ENCODE data around the gene SLC35G3. TPM values are rescaled to one million over a fixed set of nuclear protein-coding genes. Genes with fewer than 3 reads are reported as not detected.

Gene SLC35G3
- total RNA-seq, 1 experiment from 2014 or later, result not detected

- intact Hi-C loops (cut with micrococcal nuclease; ENCODE audit: unreplicated experiment), result no loop called here
- Histone ChIP-seq H3K27ac (ENCODE audit: low read length) (no peak overlapping the region), H3K9me3 (ENCODE audit: control insufficient read depth, insufficient read depth, low read depth, low read length) (no peaks in the 10 kb centered on the region), H3K36me3 (ENCODE audit: control insufficient read depth, insufficient read depth, low read length) (no peaks in the 10 kb centered on the region), H3K4me1 (ENCODE audit: control insufficient read depth, insufficient read depth, low read length) (no peaks in the 10 kb centered on the region), H3K27me3 (ENCODE audit: control insufficient read depth, insufficient read depth, low read length) (no peaks in the 10 kb centered on the region), H3K4me3 (ENCODE audit: low read depth in 2 of 2, low read length in 2 of 2) (no peak overlapping the region)
- DNase-seq (ENCODE audit: low read depth, low spot score), result no peak
- in situ Hi-C loops (cut with HindIII; ENCODE audit: low pct_unique_long_range_greater_than_20kb, low sequenced_read_pairs), result no loop called here
- BruUV-seq (replicated peaks), result no TSS peak
- TF ChIP-seq TCF7L2 (IDR thresholded peaks at IDR 0.05; ENCODE audit: low read depth, low read length), result no peak
- no peak for TF ChIP-seq REST (IDR thresholded peaks at IDR 0.05; ENCODE audit: insufficient read depth in 1 of 2, low read depth in 2 of 2, low read length in 1 of 2)
- no peak for TF ChIP-seq POLR2AphosphoS5 (IDR thresholded peaks at IDR 0.05; ENCODE audit: low read depth, low read length)
- TF ChIP-seq SIN3A (IDR thresholded peaks at IDR 0.05; ENCODE audit: borderline replicate concordance, insufficient read depth, low read depth, low read length), result no peak
- no peak for TF ChIP-seq CTCF (IDR thresholded peaks at IDR 0.05)
- ChIA-PET POLR2A (no interaction called here), CTCF (no interaction called here)
- ATAC-seq, result no peak
Observed at GRCh38 chr17:35224436-35224835, 30.2 kb upstream of the SLC35G3 start.

GRCh38 chr17:35222452-35222851, 28.3 kb upstream of the SLC35G3 start:
- Histone ChIP-seq H3K27me3 (ENCODE audit: control insufficient read depth, insufficient read depth, low read length) (no peaks in the 10 kb centered on the region), H3K4me3 (ENCODE audit: low read depth in 2 of 2, low read length in 2 of 2) (no peak overlapping the region), H3K27ac (ENCODE audit: low read length) (no peak overlapping the region), H3K9me3 (ENCODE audit: control insufficient read depth, insufficient read depth, low read depth, low read length) (no peaks in the 10 kb centered on the region), H3K36me3 (ENCODE audit: control insufficient read depth, insufficient read depth, low read length) (no peaks in the 10 kb centered on the region), H3K4me1 (ENCODE audit: control insufficient read depth, insufficient read depth, low read length) (no peaks in the 10 kb centered on the region)
- intact Hi-C loops (cut with micrococcal nuclease; ENCODE audit: unreplicated experiment) (no loop called here), in situ Hi-C loops (cut with HindIII; ENCODE audit: low pct_unique_long_range_greater_than_20kb, low sequenced_read_pairs) (no loop called here)
- BruUV-seq (replicated peaks), result no TSS peak
- CTCF ChIA-PET, result no interaction called here
- TF ChIP-seq TCF7L2 (IDR thresholded peaks at IDR 0.05; ENCODE audit: low read depth, low read length) (no peak), CTCF (IDR thresholded peaks at IDR 0.05) (no peak), SIN3A (IDR thresholded peaks at IDR 0.05; ENCODE audit: borderline replicate concordance, insufficient read depth, low read depth, low read length) (no peak), REST (IDR thresholded peaks at IDR 0.05; ENCODE audit: insufficient read depth in 1 of 2, low read depth in 2 of 2, low read length in 1 of 2) (no peak), POLR2AphosphoS5 (IDR thresholded peaks at IDR 0.05; ENCODE audit: low read depth, low read length) (no peak)
- POLR2A ChIA-PET, result no interaction called here
- DNase-seq (ENCODE audit: low read depth, low spot score) (no peak), ATAC-seq (no peak)

All from Panc1 (cell line).